Measurements from ENCODE around the gene ADAMTS16.

- no peak for TF ChIP-seq POLR2A (IDR thresholded peaks at IDR 0.05)
- TF ChIP-seq CTCF (IDR thresholded peaks at IDR 0.05) = no peak
These were observed 199.1 kb downstream of the ADAMTS16 start for GRCh38 chr5:5339257-5339656.
